Chondrocyte (in vitro differentiated cells): ENCODE measurements around the gene DIPK1A. TPM values are rescaled to one million over a fixed set of nuclear protein-coding genes. Genes with fewer than 3 reads are reported as not detected.

Experiments
- DNase-seq: peaks from one replicate; pipeline ENCODE4 v3.0.0; 2021; ENCODE audit warnings: mixed read lengths, low spot score
- H3K27ac Mint-ChIP-seq: one replicate; pipeline ENCODE4 v1.8.0; 2021; ENCODE audit warnings: mild to moderate bottlenecking, moderate library complexity, mixed read lengths; ENCODE audit not compliant: unreplicated experiment
- H3K27me3 Mint-ChIP-seq: 2 replicates; pipeline ENCODE4 v1.8.0; 2021; ENCODE audit warnings: low read depth, mixed read lengths
- H3K36me3 Mint-ChIP-seq: 2 replicates; pipeline ENCODE4 v1.8.0; 2021; ENCODE audit warnings: low read depth, mixed read lengths
- H3K4me1 Mint-ChIP-seq: 2 replicates; pipeline ENCODE4 v1.8.0; 2021; ENCODE audit warnings: low read depth, mild to moderate bottlenecking, mixed read lengths
- H3K4me3 Mint-ChIP-seq: one replicate; pipeline ENCODE4 v1.8.0; 2021; ENCODE audit warnings: mild to moderate bottlenecking, moderate library complexity, mixed read lengths; ENCODE audit not compliant: unreplicated experiment
- H3K9me3 Mint-ChIP-seq: 2 replicates; pipeline ENCODE4 v1.8.0; 2021; ENCODE audit warnings: low read depth, mixed read lengths
- CTCF ChIP-seq: fragments of 200-600 bp; sonication (generic); IDR thresholded peaks from 2 replicates; pipeline ENCODE4 v1.5.0; 2021; ENCODE audit warnings: antibody characterized with exemption, mild to moderate bottlenecking, moderate library complexity
- total RNA-seq: library from RNA; stranded (reverse); gene quantifications from 3 replicates; pipeline ENCODE4 v1.2.1, GENCODE V29; 2021

The DIPK1A gene
- total RNA-seq, 1 donor from 2014 or later = 11.2 TPM

GRCh38 chr1:92838519-92838918 is 122.7 kb downstream of the DIPK1A start:
- Mint-ChIP-seq H3K9me3 (no peaks in the 10 kb centered on the region), H3K4me1 (peaks cover 62% of the 10 kb centered on the region), H3K4me3 (no peak overlapping the region), H3K27ac (peak overlapping the region; percentile 1), H3K36me3 (peaks cover 58% of the 10 kb centered on the region), H3K27me3 (no peaks in the 10 kb centered on the region)
- TF ChIP-seq CTCF = no peak
- no peak for DNase-seq

- TF ChIP-seq CTCF = no peak
- no peaks in the 10 kb centered on the region for H3K27me3 Mint-ChIP-seq
- H3K36me3 Mint-ChIP-seq = peaks cover 56% of the 10 kb centered on the region
- no peak overlapping the region for H3K4me3 Mint-ChIP-seq
- H3K9me3 Mint-ChIP-seq = no peaks in the 10 kb centered on the region
- DNase-seq = no peak
- no peak overlapping the region for H3K27ac Mint-ChIP-seq
- H3K4me1 Mint-ChIP-seq = peaks cover 72% of the 10 kb centered on the region
These were observed 124.2 kb downstream of the DIPK1A start for GRCh38 chr1:92837062-92837461.

- peak overlapping the region; percentile 99 for H3K4me3 Mint-ChIP-seq
- H3K36me3 Mint-ChIP-seq = peaks cover 43% of the 10 kb centered on the region
- H3K27me3 Mint-ChIP-seq = no peaks in the 10 kb centered on the region
- TF ChIP-seq CTCF = no peak
- no peaks in the 10 kb centered on the region for H3K9me3 Mint-ChIP-seq
- H3K4me1 Mint-ChIP-seq = peaks cover 68% of the 10 kb centered on the region
- DNase-seq = no peak
- no peak overlapping the region for H3K27ac Mint-ChIP-seq
These were observed 126.6 kb downstream of the DIPK1A start for GRCh38 chr1:92834617-92835016.

- peak overlapping the region; percentile 99 for H3K4me3 Mint-ChIP-seq
- no peak for DNase-seq
- H3K27ac Mint-ChIP-seq = peak overlapping the region; percentile 97
- H3K9me3 Mint-ChIP-seq = no peaks in the 10 kb centered on the region
- peaks cover 62% of the 10 kb centered on the region for H3K4me1 Mint-ChIP-seq
- peaks cover 38% of the 10 kb centered on the region for H3K36me3 Mint-ChIP-seq
- TF ChIP-seq CTCF = no peak
- H3K27me3 Mint-ChIP-seq = no peaks in the 10 kb centered on the region
These were observed 127.4 kb downstream of the DIPK1A start for GRCh38 chr1:92833840-92834239.

GRCh38 chr1:92832537-92833114 is 128.6 kb downstream of the DIPK1A start:
- no peak for TF ChIP-seq CTCF
- peak overlapping the region; percentile 97 for H3K27ac Mint-ChIP-seq
- H3K9me3 Mint-ChIP-seq = no peaks in the 10 kb centered on the region
- H3K4me3 Mint-ChIP-seq = peak overlapping the region; percentile 99
- no peak for DNase-seq
- H3K27me3 Mint-ChIP-seq = no peaks in the 10 kb centered on the region
- peaks cover 50% of the 10 kb centered on the region for H3K4me1 Mint-ChIP-seq
- H3K36me3 Mint-ChIP-seq = peaks cover 28% of the 10 kb centered on the region
